ENCODE data around the gene MIGA2. TPM values are rescaled to one million over a fixed set of nuclear protein-coding genes. Genes with fewer than 3 reads are reported as not detected.
"Not testable (repeated sequence)": the region's sequence is repeated elsewhere in the genome, so short reads cannot be mapped to it uniquely, and the experiment has no call there.

Gene MIGA2
- polyA plus RNA-seq, 4 donors: 13.2 to 33.5 (median 17.5) TPM

GRCh38 chr9:129033216-129033615 is 3.2 kb upstream of the MIGA2 start:
- DNase-seq (ENCODE audit: low read depth in 4 of 4, low spot score in 3 of 4): no peak

DNA sequence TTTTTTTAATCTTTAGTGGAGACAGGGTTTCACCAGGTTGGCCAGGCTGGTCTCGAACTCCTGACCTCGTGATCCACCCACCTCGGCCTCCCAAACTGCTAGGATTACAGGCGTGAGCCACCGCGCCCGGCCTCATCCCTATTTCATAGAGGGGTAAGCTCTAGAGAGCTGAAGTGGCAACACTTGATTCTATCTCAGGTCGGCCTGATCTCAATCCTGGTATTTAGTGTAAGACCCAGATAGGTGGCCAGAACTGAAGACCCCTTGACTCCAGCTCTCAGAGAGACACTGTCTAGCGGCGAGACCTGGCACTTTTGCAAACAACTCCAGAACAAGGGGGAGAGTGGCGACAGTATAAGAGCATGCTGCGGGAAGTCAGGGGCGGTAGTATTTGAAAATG is 588 bp upstream of the MIGA2 start:
- not testable (repeated sequence) for DNase-seq (ENCODE audit: low read depth in 4 of 4, low spot score in 3 of 4)

- no peak for DNase-seq (ENCODE audit: low read depth in 4 of 4, low spot score in 3 of 4)
These were observed 719 bp downstream of the MIGA2 start for GRCh38 chr9:129036923-129037766.

DNA sequence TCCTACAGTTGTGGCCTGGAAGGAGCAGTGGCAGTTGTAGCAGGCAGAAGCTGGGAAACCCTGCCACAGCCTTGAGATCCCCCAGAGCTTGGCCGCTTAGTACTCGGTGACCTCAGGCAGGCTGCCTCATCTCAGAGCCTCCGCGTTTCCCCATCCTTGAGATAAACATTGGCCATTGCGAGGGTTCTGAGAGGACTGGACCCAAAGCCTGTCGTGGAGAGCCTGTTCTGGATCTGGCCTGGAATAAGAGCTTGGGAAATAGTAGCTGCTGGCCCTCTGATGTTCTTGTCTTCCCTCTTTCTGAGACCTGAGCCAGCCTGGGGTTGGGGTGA is 1.3 kb downstream of the MIGA2 start:
- DNase-seq (ENCODE audit: low read depth in 4 of 4, low spot score in 3 of 4): no peak

DNA sequence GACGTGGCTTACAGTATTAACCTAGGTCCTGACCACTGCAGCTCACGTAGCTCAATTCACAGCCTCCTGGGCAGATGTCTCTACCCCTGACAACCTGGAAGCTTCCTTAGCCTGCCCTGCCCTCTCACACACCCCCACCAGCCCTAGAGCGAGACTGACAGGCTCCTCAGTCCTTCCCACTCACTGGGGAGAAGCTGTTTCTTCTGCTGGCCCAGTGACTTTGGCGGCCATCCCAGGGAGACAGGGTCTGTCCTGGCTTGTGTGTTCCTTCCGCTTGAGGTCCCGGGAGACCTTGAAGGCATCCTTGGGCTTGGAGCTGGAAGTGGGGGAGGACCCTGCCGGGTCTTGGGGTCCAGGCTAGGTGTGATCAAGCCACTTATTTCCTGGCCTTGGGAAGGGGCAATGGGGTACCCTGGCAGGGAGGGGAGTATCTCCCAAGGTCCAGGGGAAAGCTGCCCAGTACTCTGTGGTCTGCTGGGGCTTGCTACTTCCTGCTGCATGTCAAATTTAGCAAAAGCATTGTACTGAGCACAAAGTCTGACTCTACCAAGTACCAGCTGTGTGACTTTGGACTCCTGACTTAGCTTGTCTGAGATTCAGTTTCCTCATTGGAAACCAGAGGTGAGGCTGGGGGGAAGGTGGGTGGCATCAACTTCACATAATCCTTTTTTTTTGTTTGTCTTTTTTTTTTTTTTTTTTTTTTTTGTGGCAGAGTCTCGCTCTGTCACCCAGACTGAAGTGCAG is 1.9 kb downstream of the MIGA2 start:
- no peak for DNase-seq (ENCODE audit: low read depth in 4 of 4, low spot score in 3 of 4)

DNA sequence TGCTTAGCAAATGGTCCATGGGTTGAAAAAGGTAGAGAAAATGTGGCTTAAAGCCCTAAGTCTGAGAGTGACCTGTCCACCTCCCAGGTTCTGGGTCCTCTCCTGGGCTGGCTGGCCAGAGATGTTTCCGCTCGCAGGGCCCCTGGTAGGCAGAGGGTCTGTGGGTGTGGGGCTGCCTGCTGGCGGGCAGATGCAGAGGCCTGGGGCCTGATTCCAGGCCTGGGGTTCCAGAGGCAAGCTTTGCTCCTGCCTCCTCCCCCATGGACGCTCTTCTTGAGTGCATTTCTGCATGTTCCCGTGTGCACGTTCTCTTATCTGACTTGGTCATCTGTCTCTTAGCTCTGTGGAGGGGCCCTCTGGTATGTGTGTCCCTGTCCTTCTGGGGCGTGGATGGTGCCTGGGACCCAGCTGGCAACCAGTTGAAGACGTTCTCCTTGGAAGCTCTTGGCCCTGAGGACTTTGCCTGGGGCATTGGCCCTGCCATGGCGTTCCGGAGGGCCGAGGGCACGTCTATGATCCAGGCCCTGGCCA is 3.8 kb downstream of the MIGA2 start:
- DNase-seq (ENCODE audit: low read depth in 4 of 4, low spot score in 3 of 4): no peak

GRCh38 chr9:129042016-129042415 is 5.6 kb downstream of the MIGA2 start:
- no peak for DNase-seq (ENCODE audit: low read depth in 4 of 4, low spot score in 3 of 4)

DNA sequence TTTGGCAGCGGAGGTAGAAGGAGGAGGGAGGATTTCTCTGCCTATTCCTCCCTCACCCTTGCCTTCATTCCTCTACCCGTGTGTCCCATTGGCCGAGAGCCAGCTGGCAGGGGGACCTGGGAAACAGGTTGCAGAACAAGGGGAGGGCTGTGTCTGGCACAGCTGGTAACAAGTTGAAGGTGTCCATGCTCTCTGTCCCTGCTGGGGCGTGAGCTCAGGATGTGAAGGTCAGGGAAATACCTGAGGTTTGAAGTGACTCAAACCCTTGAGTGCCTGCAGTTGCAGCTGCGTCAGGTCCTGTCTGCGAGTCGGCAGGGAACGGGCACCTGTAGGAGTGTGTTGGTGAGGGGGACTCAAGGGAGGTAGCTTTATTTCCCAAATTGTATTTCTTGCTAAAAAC is 16.2 kb downstream of the MIGA2 start:
- no peak for DNase-seq (ENCODE audit: low read depth in 4 of 4, low spot score in 3 of 4)

- no peak for DNase-seq (ENCODE audit: low read depth in 4 of 4, low spot score in 3 of 4)
These were observed 16.6 kb downstream of the MIGA2 start for GRCh38 chr9:129053020-129053419.

- DNase-seq (ENCODE audit: low read depth in 4 of 4, low spot score in 3 of 4): no peak
These were observed 17.9 kb downstream of the MIGA2 start for GRCh38 chr9:129054163-129054851.

DNA sequence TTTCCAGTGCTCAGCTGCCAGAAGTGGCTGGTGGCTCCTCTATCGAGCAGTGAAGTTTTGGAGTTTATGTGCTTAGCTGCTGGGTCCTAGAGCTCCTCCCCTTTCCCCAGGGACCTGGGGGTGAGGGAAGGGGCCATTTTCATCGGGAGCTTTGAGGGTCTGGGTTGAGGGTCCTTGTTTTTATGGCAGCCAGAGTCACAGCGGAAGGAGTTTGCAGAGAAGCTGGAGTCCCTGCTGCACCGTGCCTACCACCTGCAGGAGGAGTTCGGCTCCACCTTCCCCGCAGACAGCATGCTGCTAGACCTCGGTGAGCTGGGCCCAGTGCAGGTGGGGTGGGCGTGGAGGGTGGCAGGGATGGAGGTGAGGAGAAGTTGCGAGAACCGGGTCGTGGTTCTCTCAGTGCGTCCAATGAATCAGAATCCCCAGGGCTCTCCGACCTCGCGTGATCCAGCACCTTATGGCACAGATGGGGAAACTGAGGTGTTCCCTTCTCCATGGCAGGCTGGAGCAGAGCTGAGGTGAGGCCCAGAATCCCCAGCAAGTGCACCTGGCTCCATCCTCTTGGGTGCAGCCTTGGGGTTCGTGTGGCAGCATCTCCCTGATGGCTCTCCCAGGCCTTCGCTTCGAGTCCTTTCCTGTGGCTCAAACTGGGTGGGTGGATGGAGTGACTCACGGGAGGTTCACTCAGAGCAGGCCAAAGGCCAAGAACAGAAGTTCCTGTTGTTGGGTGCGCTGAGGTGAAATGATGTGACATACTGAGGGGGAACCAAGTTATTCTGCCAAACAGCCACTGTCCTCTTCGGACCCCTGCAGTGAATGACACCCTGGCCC is 22.8 kb downstream of the MIGA2 start:
- no peak for DNase-seq (ENCODE audit: low read depth in 4 of 4, low spot score in 3 of 4)

DNA sequence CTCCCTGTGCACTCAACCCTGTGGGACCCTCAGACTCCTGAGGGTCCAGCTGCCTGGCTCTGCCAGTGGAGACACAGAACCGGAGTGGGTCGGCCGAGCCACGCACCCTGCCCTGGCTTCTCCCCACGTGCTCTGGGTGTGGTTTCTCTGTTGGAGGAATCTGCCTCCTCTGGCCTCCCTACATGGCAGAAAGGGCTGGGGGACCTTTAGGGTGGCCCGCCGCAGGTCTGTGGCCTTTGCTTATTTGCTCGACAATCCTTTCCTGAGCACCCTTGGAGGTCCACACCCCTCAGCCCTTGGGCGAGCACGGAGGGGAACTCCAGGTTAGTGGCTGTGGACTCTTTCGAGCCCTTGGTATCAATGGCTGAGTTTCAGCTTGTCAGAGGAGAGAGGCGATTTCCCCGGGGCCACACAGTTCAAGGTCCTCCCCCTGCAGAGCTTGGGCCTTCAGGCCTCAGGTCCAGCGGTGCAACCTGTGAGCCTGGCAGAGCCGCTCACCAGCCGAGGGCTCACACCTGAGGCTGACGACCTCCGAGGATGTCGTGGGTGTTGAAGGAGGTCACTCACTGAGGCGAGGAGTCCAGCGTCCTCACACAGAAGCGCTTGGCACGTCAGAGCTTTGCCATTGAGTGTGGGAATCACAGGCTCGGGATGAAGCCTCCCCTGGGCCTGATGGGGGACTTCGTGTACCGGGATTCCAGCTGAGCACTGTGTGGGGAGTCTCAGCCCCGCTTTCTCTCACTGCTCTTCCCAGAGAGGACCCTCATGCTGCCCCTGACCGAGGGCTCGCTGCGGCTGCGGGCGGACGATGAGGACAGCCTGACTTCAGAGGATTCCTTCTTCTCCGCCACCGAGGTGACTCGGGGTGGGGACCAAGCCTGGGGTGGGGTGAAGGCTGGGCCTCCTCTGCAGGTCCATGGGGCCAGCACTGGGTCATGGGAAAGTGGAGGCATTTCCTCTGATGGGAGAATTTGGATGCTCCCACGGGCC is 23.7 kb downstream of the MIGA2 start:
- DNase-seq (ENCODE audit: low read depth in 4 of 4, low spot score in 3 of 4): no peak

GRCh38 chr9:129060991-129061390 is 24.6 kb downstream of the MIGA2 start:
- DNase-seq (ENCODE audit: low read depth in 4 of 4, low spot score in 3 of 4): no peak

- no peak for DNase-seq (ENCODE audit: low read depth in 4 of 4, low spot score in 3 of 4)
These were observed 26.6 kb downstream of the MIGA2 start for GRCh38 chr9:129063061-129063460.

- DNase-seq (ENCODE audit: low read depth in 4 of 4, low spot score in 3 of 4): no peak
These were observed 28.1 kb downstream of the MIGA2 start for GRCh38 chr9:129064499-129064908.

GRCh38 chr9:129068110-129068509 is 31.7 kb downstream of the MIGA2 start:
- no peak for DNase-seq (ENCODE audit: low read depth in 4 of 4, low spot score in 3 of 4)

DNA sequence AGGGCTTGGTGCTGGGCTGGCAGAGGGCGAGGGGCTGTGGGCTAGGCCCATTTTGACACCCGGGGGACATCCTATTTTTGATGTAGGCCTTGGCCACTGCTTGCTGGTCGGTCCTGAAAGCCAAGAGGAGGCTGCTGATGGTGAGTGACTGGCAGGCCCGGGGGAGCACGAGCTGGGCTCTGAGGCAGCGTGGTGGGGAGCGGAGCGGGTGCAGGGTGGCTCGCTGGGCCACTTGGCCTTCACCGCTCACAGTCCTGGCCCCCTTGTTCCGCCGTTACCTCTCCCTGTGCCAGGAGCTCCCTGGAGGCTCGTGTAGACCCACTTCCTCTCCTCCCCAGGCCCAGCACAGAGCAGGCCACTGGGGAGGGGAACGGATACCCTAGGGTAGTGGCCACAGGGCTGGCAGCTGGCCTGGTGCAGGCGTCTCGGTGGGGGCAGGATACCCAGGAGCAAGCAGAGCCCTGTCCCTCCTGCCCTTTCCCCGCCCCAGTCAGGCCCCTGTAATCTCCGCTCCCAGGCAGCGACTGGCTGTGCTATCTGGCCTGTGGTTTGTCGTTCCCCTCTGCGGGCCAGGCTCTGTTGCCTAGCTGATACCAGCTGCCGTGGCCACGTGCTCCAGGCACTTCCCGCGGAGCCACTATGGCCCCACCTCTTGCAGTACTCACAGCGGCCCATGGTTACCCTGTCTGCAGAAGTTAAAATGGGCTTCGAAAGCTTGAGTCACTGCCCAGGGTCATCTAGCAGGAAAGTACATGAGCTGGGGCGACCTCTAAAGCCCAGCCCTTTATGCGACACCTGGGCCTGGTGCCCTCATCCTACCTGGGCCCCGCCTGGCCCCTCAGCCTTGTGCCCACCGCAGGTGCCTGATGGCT is 32.8 kb downstream of the MIGA2 start:
- DNase-seq (ENCODE audit: low read depth in 4 of 4, low spot score in 3 of 4): no peak
